Right ventricle myocardium superior (tissue), 1 donor: ENCODE measurements around the gene ZBTB1. TPM values are rescaled to one million over a fixed set of nuclear protein-coding genes. Genes with fewer than 3 reads are reported as not detected.
A peak's percentile ranks its signal among the peaks of the same experiment; 100 is the strongest.
"Not testable (repeated sequence)": the region's sequence is repeated elsewhere in the genome, so short reads cannot be mapped to it uniquely, and the experiment has no call there.

Experiments
- ATAC-seq: fragments of 200-7000 bp; cut with Tn5 transposase; one replicate; pipeline ENCODE4 v1.9.1; 2020; ENCODE audit warnings: mild to moderate bottlenecking; ENCODE audit not compliant: poor library complexity
- DNase-seq: peaks from one replicate; pipeline ENCODE4 v3.0.0-alpha.2; 2020
- intact Hi-C: fragments of 100-400 bp; cut with DNase I; formaldehyde crosslinking; loops from one replicate; pipeline ENCODE4 v1.11.2; 2022
- total RNA-seq: library from RNA; stranded (reverse); fragmentation: NEBNext Ultra II Directional; extraction: Animal tissue kit (Norgen Biotek cat#: 25700); gene quantifications from one replicate; pipeline ENCODE4 v1.2.1, GENCODE V29; 2021
- donor health status: DM: no; HTN: yes; CAD: no; lungs with severe emphysema.

The ZBTB1 gene
- total RNA-seq, 1 donor from 2014 or later: 21.5 TPM

- DNase-seq, intact Hi-C loops, ATAC-seq: not testable (repeated sequence)
Observed at GRCh38 chr14:64517667-64518066, 13.1 kb downstream of the ZBTB1 start.

- intact Hi-C loops: no loop called here
- ATAC-seq (no peak), DNase-seq (no peak)
Observed at GRCh38 chr14:64518229-64518628, 13.7 kb downstream of the ZBTB1 start.

- ATAC-seq: no peak
- DNase-seq: no peak
- intact Hi-C loops: no loop called here
Observed at GRCh38 chr14:64520699-64521098, 16.1 kb downstream of the ZBTB1 start.

GRCh38 chr14:64522591-64523355 lies 18.2 kb downstream of the ZBTB1 start:
- DNase-seq (no peak), ATAC-seq (no peak)
- intact Hi-C loops: no loop called here

- intact Hi-C loops: no loop called here
- ATAC-seq: no peak
- no peak for DNase-seq
Observed at GRCh38 chr14:64525354-64525753, 20.8 kb downstream of the ZBTB1 start.

GRCh38 chr14:64531567-64531966 lies 27.0 kb downstream of the ZBTB1 start:
- DNase-seq (no peak), ATAC-seq (no peak)
- intact Hi-C loops: no loop called here

GRCh38 chr14:64536488-64537245 lies 32.1 kb downstream of the ZBTB1 start:
- intact Hi-C loops: no loop called here
- no peak for DNase-seq
- no peak for ATAC-seq

- DNase-seq (peak; percentile 99), ATAC-seq (peak; percentile 97)
- intact Hi-C loops: no loop called here
Observed at GRCh38 chr14:64540208-64541202, 35.9 kb downstream of the ZBTB1 start, which contains the start of gene HSPA2. Gene HSPA2 (plus strand): TSS chr14:64540741. CDS start chr14:64540850, 109 bp downstream.

- intact Hi-C loops: no loop called here
- no peak for ATAC-seq
- DNase-seq: peak; percentile 53
Observed at GRCh38 chr14:64541261-64541971, 36.8 kb downstream of the ZBTB1 start.

GRCh38 chr14:64541972-64542835 lies 37.6 kb downstream of the ZBTB1 start:
- intact Hi-C loops: loop anchor here (2.0 kb wide), 1 partner anchor 91 kb away; no protein-coding TSS in a partner anchor
- ATAC-seq: no peak
- no peak for DNase-seq

- intact Hi-C loops: loop anchor here (2.0 kb wide), 1 partner anchor 90 kb away; no protein-coding TSS in a partner anchor
- ATAC-seq (no peak), DNase-seq (no peak)
Observed at GRCh38 chr14:64542836-64543201, 38.2 kb downstream of the ZBTB1 start.

GRCh38 chr14:64544607-64545312 lies 40.2 kb downstream of the ZBTB1 start:
- intact Hi-C loops: no loop called here
- no peak for ATAC-seq
- no peak for DNase-seq

- no peak for DNase-seq
- intact Hi-C loops: no loop called here
- ATAC-seq: no peak
Observed at GRCh38 chr14:64549016-64549415, 44.4 kb downstream of the ZBTB1 start.

GRCh38 chr14:64549791-64550620 lies 45.4 kb downstream of the ZBTB1 start, which contains the start of gene PPP1R36:
Gene PPP1R36 (plus strand): TSS chr14:64549961. CDS start chr14:64549998, 37 bp downstream.
- intact Hi-C loops: no loop called here
- DNase-seq: peak; percentile 67
- peak; percentile 93 for ATAC-seq

GRCh38 chr14:64550621-64551333 lies 46.2 kb downstream of the ZBTB1 start:
- no peak for ATAC-seq
- intact Hi-C loops: no loop called here
- no peak for DNase-seq
